CD4-positive, alpha-beta T cell (primary cell): Measurements from ENCODE around the gene TCAP. TPM values are rescaled to one million over a fixed set of nuclear protein-coding genes. Genes with fewer than 3 reads are reported as not detected.

Experiments used
- ATAC-seq: fragments of 200-7000 bp; cut with Tn5 transposase; one replicate; pipeline ENCODE4 v1.10.0; 2022; ENCODE audit warnings: mild to moderate bottlenecking; ENCODE audit not compliant: poor library complexity
- CTCF ChIA-PET: fragments of 350-600 bp; sonication (Branson Sonifier 250); formaldehyde crosslinking; loops from one replicate; lab custom pipeline; 2021; ENCODE audit warnings: antibody characterized with exemption, inconsistent platforms; lab: Charles Lee
- POLR2A ChIA-PET: fragments of 350-600 bp; sonication (Branson Sonifier 250); formaldehyde crosslinking; loops from one replicate; lab custom pipeline; 2021; ENCODE audit warnings: antibody characterized with exemption, inconsistent platforms; lab: Charles Lee
- DNase-seq, 14 experiments: peaks; one replicate each; pipeline ENCODE4 v3.0.0-alpha.2; 2013 to 2020; ENCODE audit warnings: mixed read lengths in 2 of 14
- H3K27ac ChIP-seq, 2 donors: one replicate each; pipeline versions ENCODE4 v1.5.1 to v1.7.0; 2013; ENCODE audit warnings: low read length in 2 of 2, low read depth in 1 of 2, mild to moderate bottlenecking in 1 of 2
- H3K27me3 ChIP-seq, 2 experiments: 1 replicate in 1 of 2; 2 replicates in 1 of 2; pipeline versions ENCODE4 v1.6.1 to v1.7.0; 2013; ENCODE audit warnings: low read length in 2 of 2, control low read depth in 1 of 2, mild to moderate bottlenecking in 1 of 2, moderate library complexity in 1 of 2; ENCODE audit not compliant: insufficient read depth in 2 of 2, control insufficient read depth in 1 of 2
- H3K36me3 ChIP-seq: one replicate; pipeline ENCODE4 v1.6.1; 2013; ENCODE audit warnings: low read length, control low read depth; ENCODE audit not compliant: insufficient read depth
- H3K4me1 ChIP-seq: one replicate; pipeline ENCODE4 v1.6.1; 2013; ENCODE audit warnings: low read length, control low read depth; ENCODE audit not compliant: insufficient read depth
- H3K4me3 ChIP-seq: one replicate; pipeline ENCODE4 v1.5.1; 2013; ENCODE audit warnings: mild to moderate bottlenecking, low read length, moderate library complexity
- H3K9me3 ChIP-seq, 2 experiments: 1 replicate in 1 of 2; 2 replicates in 1 of 2; pipeline versions ENCODE4 v1.6.1 to v1.7.0; 2013; ENCODE audit warnings: low read length in 2 of 2, mild to moderate bottlenecking in 2 of 2, control low read depth in 1 of 2, moderate library complexity in 1 of 2; ENCODE audit not compliant: control insufficient read depth in 1 of 2, insufficient read depth in 1 of 2
- H3K27ac Mint-ChIP-seq: one replicate; pipeline ENCODE4 v1.8.0; 2020; ENCODE audit warnings: mixed read lengths
- H3K27me3 Mint-ChIP-seq: one replicate; pipeline ENCODE4 v1.8.0; 2021; ENCODE audit warnings: mixed read lengths
- H3K36me3 Mint-ChIP-seq: one replicate; pipeline ENCODE4 v1.8.0; 2021; ENCODE audit warnings: low read depth, mixed read lengths
- H3K4me1 Mint-ChIP-seq: one replicate; pipeline ENCODE4 v1.8.0; 2021; ENCODE audit warnings: low read depth, mixed read lengths
- H3K4me3 Mint-ChIP-seq: one replicate; pipeline ENCODE4 v1.8.0; 2020; ENCODE audit warnings: mild to moderate bottlenecking, mixed read lengths
- H3K9me3 Mint-ChIP-seq: one replicate; pipeline ENCODE4 v1.8.0; 2020; ENCODE audit warnings: mixed read lengths
- CTCF ChIP-seq: fragments of 200-600 bp; IDR thresholded peaks from one replicate; pipeline ENCODE4 v1.8.0; 2022; ENCODE audit warnings: antibody characterized with exemption, mild to moderate bottlenecking
- intact Hi-C, 2 experiments: fragments of 100-400 bp; cut with DNase I in 1 of 2; cut with micrococcal nuclease in 1 of 2; formaldehyde crosslinking; loops; one replicate each; pipeline versions ENCODE4 v1.15.1 to v1.9.0; 2023 to 2025; cut with DNase I, micrococcal nuclease
- total RNA-seq, 174 experiments: library from RNA in 2 of 174; stranded (reverse) in 2 of 174; gene quantifications; one replicate each; pipeline ENCODE4 v1.2.3 and lab custom pipeline; 2021 to 2026

TCAP gene
- total RNA-seq, 2 experiments from 2014 or later = 6.4 TPM

- TF ChIP-seq CTCF = no peak
- H3K36me3 Mint-ChIP-seq = peaks cover 10% of the 10 kb centered on the region
- intact Hi-C loops = loop anchor here (2.0 to 10.0 kb wide), 5 partner anchors 13 to 345 kb away; partner anchors contain the start of genes PGAP3 (in 1 of the 2) and PSMD3 (in 1 of the 2)
- Histone ChIP-seq H3K36me3 (no peaks in the 10 kb centered on the region), H3K9me3 (no peaks in the 10 kb centered on the region), H3K4me1 (peaks cover 68% of the 10 kb centered on the region), H3K27ac (no peak overlapping the region), H3K4me3 (no peak overlapping the region), H3K27me3 (peaks cover 0 to 5% of the 10 kb centered on the region in 2 experiments)
- H3K4me1 Mint-ChIP-seq = peaks cover 68% of the 10 kb centered on the region
- no peaks in the 10 kb centered on the region for H3K9me3 Mint-ChIP-seq
- no peak for ATAC-seq
- CTCF ChIA-PET = interaction anchor here (1.3 to 5.7 kb wide), 4 partner anchors 13 to 18 kb away, joined by 7 to 65 read pairs (median 38); no protein-coding TSS in a partner anchor
- H3K27ac Mint-ChIP-seq = peak overlapping the region; percentile 91
- H3K27me3 Mint-ChIP-seq = peaks cover 11% of the 10 kb centered on the region
- POLR2A ChIA-PET = interaction anchor here (1.2 kb wide), 1 partner anchor 174 kb away, joined by 3 read pairs; the partner anchor contains the start of gene CDK12
- peak overlapping the region; percentile 97 for H3K4me3 Mint-ChIP-seq
- no peak for DNase-seq
Measured at GRCh38 chr17:39635614-39636176, 29.5 kb upstream of the TCAP start.

GRCh38 chr17:39636587-39636926 is 28.6 kb upstream of the TCAP start:
- Histone ChIP-seq H3K27me3 (peaks cover 0 to 3% of the 10 kb centered on the region in 2 experiments), H3K9me3 (no peaks in the 10 kb centered on the region), H3K27ac (peak overlapping the region; percentile 92 to 94), H3K4me3 (peak overlapping the region; percentile 94), H3K4me1 (peaks cover 71% of the 10 kb centered on the region), H3K36me3 (no peaks in the 10 kb centered on the region)
- peak; percentile 14 for ATAC-seq
- intact Hi-C loops = loop anchor here (2.0 to 10.0 kb wide), 5 partner anchors 14 to 344 kb away; partner anchors contain the start of genes PGAP3 (in 1 of the 2) and PSMD3 (in 1 of the 2)
- Mint-ChIP-seq H3K36me3 (peaks cover 12% of the 10 kb centered on the region), H3K4me3 (peak overlapping the region; percentile 97), H3K27ac (peak overlapping the region; percentile 91), H3K9me3 (no peaks in the 10 kb centered on the region), H3K4me1 (peaks cover 69% of the 10 kb centered on the region), H3K27me3 (peaks cover 4% of the 10 kb centered on the region)
- ChIA-PET POLR2A (interaction anchor here (0.9 to 1.2 kb wide), 2 partner anchors 14 to 175 kb away, joined by 3 to 4 read pairs; partner anchors contain the start of gene CDK12), CTCF (interaction anchor here (2.8 to 4.7 kb wide), 2 partner anchors 14 to 18 kb away, joined by 17 to 58 read pairs; no protein-coding TSS in a partner anchor)
- no peak for DNase-seq
- TF ChIP-seq CTCF = no peak

- POLR2A ChIA-PET = interaction anchor here (0.9 to 1.8 kb wide), 7 partner anchors 9 to 176 kb away, joined by 3 to 8 read pairs (median 4); partner anchors contain the start of genes CDK12 and MIEN1
- Mint-ChIP-seq H3K4me1 (peaks cover 68% of the 10 kb centered on the region), H3K36me3 (peaks cover 16% of the 10 kb centered on the region), H3K27ac (peak within 1 kb of the TSS; percentile 91), H3K27me3 (no peaks in the 10 kb centered on the region), H3K4me3 (peak within 1 kb of the TSS; percentile 97), H3K9me3 (no peaks in the 10 kb centered on the region)
- Histone ChIP-seq H3K27ac (peak within 1 kb of the TSS; percentile 92 to 94), H3K4me1 (peaks cover 76% of the 10 kb centered on the region), H3K9me3 (no peaks in the 10 kb centered on the region), H3K36me3 (peaks cover 4% of the 10 kb centered on the region), H3K4me3 (peak within 1 kb of the TSS; percentile 94), H3K27me3 (peaks cover 0 to 2% of the 10 kb centered on the region in 2 experiments)
- peak; percentile 84 to 95 (median 88) for DNase-seq
- CTCF ChIA-PET = interaction anchor here (2.8 to 4.7 kb wide), 2 partner anchors 15 to 17 kb away, joined by 17 to 58 read pairs; no protein-coding TSS in a partner anchor
- peak; percentile 82 for ATAC-seq
- peak; percentile 43 for TF ChIP-seq CTCF
- intact Hi-C loops = loop anchor here (1.0 to 10.0 kb wide), 6 partner anchors 14 to 344 kb away; partner anchors contain the start of genes IKZF3 (in 1 of the 2), PGAP3 (in 1 of the 2) and PSMD3 (in 1 of the 2)
Measured at GRCh38 chr17:39636927-39637736, 28.0 kb upstream of the TCAP start, which contains the start of gene STARD3. STARD3 (plus strand) TSS chr17:39637144; CDS start chr17:39653532, 16,388 bp downstream.
